Activated CD4-positive, alpha-beta T cell treated with anti-CD3 and anti-CD28 coated beads, Interleukin-2, amount 50 U/mL, for 48 hours (primary cell): Measurements from ENCODE around the gene LARP6.
"Not testable (repeated sequence)": the region's sequence is repeated elsewhere in the genome, so short reads cannot be mapped to it uniquely, and the experiment has no call there.

Source experiments
- DNase-seq, 2 experiments: peaks; one replicate each; pipeline ENCODE4 v3.0.0-alpha.2; 2020

The LARP6 gene

DNA sequence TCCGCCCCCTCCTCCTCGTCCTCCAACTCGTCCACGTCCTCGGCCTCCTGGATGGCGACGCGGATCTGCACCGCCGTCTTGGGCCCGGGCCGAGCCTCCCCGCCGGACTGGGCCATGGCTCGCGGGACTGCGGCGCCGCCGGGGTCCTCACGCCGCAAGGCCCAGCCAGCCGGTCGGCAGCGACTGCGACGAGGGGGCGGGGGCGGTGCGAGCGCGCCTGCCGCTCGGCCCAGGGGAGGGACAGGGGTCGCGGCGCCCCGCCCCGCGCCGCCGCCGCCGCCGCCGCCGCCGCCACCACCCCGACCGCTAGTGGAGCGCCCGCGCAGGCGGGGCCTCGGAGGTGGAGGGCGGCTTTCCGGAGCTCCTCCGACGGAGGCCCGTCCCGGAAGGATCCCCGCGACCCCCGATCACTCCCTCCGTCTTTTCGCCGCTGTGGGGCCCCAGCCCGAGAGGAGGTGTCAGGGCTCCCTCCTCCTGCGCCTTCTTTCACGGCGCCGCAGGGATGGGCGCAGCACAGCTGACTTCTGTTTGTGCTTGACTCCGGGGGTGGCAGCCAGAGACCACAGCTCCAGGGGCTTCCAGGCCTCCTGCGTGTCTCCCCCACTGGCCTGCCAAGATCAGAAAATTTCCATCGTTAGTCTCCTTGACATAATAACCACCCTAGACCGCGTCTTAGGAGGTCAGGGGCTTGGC lies at the start of gene LARP6:
TSS of gene LARP6 (minus strand) at position 185 of the 693 bp plus-strand sequence. CDS start at position 116, 69 bp downstream.
- DNase-seq = peak; percentile 18 to 27

GRCh38 chr15:70902107-70902506 lies 48.1 kb upstream of the LARP6 start:
- DNase-seq = no peak

GRCh38 chr15:70892912-70893560 lies 39.1 kb upstream of the LARP6 start:
- peak in 1 of 2 experiments; percentile 1 for DNase-seq

- peak; percentile 60 to 70 for DNase-seq
Measured at GRCh38 chr15:70892002-70892911, 38.3 kb upstream of the LARP6 start, which contains the start of the genes LRRC49 and THAP10. LRRC49 (plus strand) TSS chr15:70892826; CDS start chr15:70892895, 69 bp downstream. THAP10 (minus strand) TSS chr15:70892433; CDS start chr15:70892272, 161 bp downstream.

DNA sequence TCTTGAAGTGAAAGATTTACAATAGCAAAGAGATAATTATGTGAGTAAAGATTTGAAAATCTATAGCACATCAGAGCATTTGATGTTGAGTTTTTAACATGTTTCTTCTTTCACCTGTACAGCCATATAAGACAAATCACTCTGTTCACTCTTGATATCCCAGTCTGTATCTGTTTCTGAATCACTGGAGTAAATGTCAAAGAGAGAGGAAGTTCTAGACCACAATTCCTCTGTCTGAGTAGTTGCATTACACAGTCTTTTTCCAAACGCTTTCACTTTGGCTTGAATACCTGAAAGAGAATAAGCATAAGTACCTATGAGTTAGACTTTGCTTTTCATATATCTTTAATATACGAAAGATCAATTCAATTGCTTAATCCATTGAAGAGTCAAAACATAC lies 28.4 kb upstream of the LARP6 start:
- DNase-seq = no peak

- no peak for DNase-seq
Measured at GRCh38 chr15:70880781-70881180, 26.8 kb upstream of the LARP6 start.

DNA sequence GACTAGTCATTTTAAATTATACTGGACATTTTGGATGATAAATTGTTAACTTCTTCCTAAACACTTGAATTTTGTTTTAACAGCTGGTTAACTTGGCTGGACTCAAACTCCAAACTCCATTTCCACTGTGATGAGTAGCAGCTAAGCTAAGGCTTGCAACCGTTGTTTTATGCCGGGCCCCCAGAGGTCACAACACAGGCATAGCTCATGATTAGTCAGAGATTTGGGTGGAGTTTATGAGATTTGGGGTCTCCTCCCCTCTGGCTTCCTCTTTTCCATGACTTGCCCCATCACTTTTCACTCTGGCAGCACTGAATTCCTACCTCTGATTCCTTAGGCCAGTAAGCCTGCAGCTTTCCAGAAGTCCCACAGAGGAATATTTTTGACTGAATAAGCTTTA lies 25.4 kb upstream of the LARP6 start:
- DNase-seq = no peak

- DNase-seq = no peak
Measured at GRCh38 chr15:70876683-70877082, 22.7 kb upstream of the LARP6 start.

- no peak for DNase-seq
Measured at GRCh38 chr15:70876011-70876410, 22.1 kb upstream of the LARP6 start.

DNA sequence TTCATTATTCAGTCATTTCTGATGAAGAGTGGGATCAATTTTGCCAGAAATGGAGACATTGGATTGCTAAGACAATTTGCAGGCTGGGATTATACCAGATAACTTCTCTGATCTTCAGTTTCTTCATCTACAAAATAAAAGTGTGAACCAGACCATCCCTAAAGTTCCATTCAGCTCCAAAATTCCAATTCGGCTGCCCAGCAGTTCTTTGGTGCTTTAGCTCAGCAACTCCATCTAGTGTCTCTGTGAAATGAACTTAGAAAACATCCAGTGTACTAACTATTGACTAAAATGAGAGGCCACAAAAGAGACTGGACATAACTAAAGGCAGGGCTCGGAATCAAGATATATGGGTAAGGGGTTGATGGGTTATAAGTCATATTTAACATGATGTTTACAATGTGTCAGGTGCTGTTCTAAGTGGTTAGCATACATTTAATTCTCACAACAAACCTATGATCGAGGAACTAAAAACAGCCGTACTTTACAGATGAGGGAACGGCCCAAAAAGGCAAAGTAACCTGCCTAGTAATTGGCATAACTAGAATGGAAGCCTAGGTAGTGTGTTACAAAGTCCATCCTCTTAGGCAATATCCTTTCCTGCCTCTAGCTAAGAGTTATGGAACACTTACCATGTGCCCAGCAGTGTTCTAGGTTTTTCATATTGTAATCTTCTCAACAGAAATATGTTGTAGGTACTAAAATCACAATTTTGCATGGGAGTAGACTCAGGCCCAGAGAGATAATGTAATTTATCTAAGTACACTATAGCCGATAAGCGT lies 21.2 kb upstream of the LARP6 start:
- DNase-seq = no peak

GRCh38 chr15:70873232-70874054 lies 19.5 kb upstream of the LARP6 start:
- no peak for DNase-seq

DNA sequence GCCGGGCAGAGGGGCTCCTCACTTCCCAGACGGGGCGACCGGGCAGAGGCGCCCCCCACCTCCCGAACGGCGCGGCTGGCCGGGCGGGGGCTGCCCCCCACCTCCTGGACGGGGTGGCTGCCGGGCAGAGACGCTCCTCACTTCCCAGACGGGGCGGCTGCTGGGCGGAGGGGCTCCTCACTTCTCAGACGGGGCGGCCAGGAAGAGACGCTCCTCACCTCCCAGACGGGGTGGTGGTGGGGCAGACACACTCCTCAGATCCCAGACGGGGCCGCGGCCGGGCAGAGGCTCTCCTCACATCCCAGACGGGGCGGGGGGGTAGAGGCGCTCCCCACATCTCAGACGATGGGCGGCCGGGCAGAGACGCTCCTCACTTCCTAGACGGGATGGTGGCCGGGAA lies 17.5 kb upstream of the LARP6 start:
- not testable (repeated sequence) for DNase-seq

DNA sequence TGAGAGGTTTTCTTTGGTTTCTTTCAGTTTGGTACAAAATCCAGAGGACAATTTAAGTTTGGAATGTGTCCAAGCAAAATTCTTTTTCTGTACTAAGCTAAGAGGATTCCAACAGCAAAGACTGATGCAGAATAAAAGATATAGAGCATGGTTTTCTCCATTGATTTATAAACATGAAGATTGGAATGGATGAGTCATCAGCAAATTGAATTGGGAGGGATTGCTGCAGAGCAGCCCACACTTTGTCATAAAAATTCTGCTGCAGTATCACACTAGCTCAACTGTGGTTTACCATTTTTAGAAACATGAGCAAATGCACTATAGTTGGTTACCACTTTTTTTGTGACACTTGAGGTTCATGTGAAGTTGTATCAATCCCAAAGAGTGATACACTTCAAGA lies 16.1 kb upstream of the LARP6 start:
- DNase-seq = no peak

- DNase-seq = no peak
Measured at GRCh38 chr15:70869346-70869745, 15.4 kb upstream of the LARP6 start.

DNA sequence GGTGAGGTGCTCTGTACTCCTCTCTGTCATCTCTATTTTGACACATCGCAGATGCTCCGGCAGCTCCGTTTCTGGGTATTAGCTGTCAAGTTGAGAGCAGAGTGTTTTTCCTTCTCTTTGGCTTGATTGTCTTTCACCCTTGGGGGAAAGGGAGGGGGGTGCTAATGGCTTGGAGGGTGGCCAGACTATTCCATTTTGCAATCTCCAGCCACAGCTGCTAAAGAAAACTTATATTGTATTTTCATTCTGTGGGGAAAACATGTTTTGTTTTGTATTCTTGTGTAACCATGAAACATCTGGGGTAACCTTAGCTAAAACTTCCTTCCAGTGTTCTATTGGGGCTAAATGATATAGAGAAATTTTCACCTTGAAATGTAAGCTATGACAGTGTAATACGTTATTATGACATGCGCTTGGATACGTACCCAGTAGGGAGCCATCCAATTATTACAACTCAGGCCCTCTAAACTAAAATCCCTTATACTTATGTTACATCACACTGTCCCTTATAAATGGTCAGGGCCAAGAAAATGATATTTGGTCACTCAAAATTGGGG lies 14.0 kb upstream of the LARP6 start:
- DNase-seq = no peak

- DNase-seq = no peak
Measured at GRCh38 chr15:70866982-70867641, 13.2 kb upstream of the LARP6 start.

DNA sequence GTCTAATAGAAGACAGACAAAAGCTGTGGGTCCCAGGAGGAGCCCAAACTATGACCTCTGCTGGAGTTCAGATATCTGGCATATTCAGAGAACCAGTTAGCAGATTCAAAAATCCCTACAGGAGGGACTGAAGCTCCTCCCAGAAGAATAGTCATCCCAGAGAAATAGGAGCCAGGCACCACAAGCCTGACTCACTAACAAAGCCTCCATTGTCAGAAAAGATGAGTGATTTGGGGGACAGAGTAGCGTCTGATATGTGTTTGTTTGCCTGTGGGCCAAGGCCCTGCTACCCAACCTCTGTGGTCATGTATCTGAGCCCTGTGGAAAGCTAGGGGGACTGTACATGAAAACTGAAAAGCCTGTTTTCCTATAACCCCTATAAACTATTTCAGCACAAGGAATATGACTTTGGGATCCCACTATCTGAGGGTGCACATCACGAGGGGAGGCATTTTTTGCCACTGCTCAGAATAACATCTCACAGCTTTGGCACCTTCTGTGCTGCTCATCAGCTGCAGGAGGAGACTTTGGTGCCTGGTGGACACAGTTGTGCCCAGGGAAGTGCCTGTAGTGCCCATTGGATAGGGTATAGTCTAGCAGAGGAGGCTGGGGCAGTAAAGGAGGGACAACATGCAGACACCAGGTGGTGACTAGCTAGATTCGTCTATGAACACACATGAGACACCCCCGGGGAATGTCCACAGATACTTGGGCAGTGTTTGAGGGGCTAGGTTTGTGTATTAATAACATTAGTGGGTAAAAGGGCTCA lies 9.7 kb upstream of the LARP6 start:
- DNase-seq = no peak

DNA sequence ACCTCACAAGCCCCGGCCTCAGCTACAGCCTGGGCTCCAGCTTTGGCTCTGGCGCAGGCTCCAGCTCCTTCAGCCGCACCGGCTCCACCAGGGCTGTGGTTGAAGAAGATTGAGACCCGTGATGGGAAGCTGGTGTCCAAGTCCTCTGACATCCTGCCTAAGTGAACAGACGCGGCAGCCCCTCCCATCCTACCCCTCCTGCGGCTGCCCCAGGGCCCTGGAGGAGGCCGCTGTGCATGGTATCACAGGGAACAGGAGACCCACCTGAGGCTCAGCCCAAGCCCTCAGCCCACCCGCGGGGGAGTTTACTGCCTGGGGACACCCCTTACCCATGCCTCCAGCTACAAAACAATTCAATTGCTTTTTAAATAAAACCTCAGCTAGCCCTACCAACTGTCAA lies 6.0 kb upstream of the LARP6 start:
- DNase-seq = no peak

DNA sequence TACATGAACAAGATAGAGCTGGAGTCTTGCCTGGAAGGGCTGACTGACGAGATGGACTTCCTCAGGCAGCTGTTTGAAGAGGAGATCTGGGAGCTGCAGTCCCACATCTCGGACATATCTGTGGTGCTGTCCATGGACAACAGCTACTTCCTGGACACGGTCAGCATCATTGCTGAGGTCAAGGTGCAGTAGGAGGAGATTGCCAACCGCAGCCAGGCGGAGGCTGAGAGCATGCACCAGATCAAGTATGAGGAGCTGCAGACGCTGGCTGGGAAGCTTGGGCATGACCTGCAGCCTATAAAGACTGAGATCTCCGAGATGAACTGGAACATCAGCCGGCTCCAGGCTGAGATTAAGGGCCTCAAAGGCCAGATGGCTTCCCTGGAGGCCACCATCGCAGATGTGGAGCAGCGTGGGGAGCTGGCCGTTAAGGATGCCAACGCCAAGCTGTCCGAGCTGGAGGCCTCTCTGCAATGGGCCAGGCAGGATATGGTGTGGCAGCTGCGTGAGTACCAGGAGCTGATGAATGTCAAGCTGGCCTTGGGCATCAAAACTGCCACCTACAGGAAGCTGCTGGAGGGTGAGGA lies 5.5 kb upstream of the LARP6 start:
- DNase-seq = no peak
